Endothelial cell of umbilical vein (primary cell): ENCODE results near the gene OR5AN1. TPM values are rescaled to one million over a fixed set of nuclear protein-coding genes. Genes with fewer than 3 reads are reported as not detected.

Source experiments
- BruUV-seq: library from RNA; stranded (reverse); fragments of 400-500 nt; replicated peaks from 2 replicates; lab custom pipeline; 2021; lab: Mats Ljungman, UMichigan
- CTCF ChIA-PET: fragments of 300-600, 350-600 bp; sonication (Branson Sonifier 250); formaldehyde crosslinking; loops from one replicate; lab custom pipeline; 2021; ENCODE audit warnings: antibody characterized with exemption, inconsistent platforms; lab: Charles Lee
- POLR2A ChIA-PET: fragments of 300-600, 350-600 bp; sonication (Branson Sonifier 250); formaldehyde crosslinking; loops from one replicate; lab custom pipeline; 2021; ENCODE audit warnings: antibody characterized with exemption, inconsistent platforms; lab: Charles Lee
- DNase-seq: peaks from one replicate; pipeline ENCODE4 v3.0.0-alpha.2; 2011; ENCODE audit warnings: low read depth, low spot score
- FAIRE-seq: peaks from 2 replicates; lab custom pipeline; 2011; peaks lifted over from hg19 to GRCh38; lab: Jason Lieb, UNC
- H2AFZ ChIP-seq: 2 replicates; pipeline ENCODE4 v1.6.0; 2012; ENCODE audit warnings: low read depth, low read length, control low read depth, inconsistent platforms
- H3K27ac ChIP-seq: 2 replicates; pipeline ENCODE4 v1.5.1; 2011; ENCODE audit warnings: low read depth, mild to moderate bottlenecking, control low read depth, low read length, moderate library complexity; ENCODE audit not compliant: insufficient read depth
- H3K27me3 ChIP-seq, 2 experiments: 2 replicates each; pipeline versions ENCODE4 v1.6.0 to v1.6.1; 2011; ENCODE audit warnings: low read length in 2 of 2, mixed read lengths in 1 of 2; ENCODE audit not compliant: control insufficient read depth in 2 of 2, insufficient read depth in 2 of 2
- H3K36me3 ChIP-seq, 2 experiments: 2 replicates in 1 of 2; 3 replicates in 1 of 2; pipeline ENCODE4 v1.5.1; 2011; ENCODE audit warnings: low read length in 2 of 2, mild to moderate bottlenecking in 1 of 2, moderate library complexity in 1 of 2; ENCODE audit not compliant: control insufficient read depth in 2 of 2, insufficient read depth in 2 of 2; ENCODE audit errors: extremely low read depth in 1 of 2
- H3K4me1 ChIP-seq: 3 replicates; pipeline ENCODE4 v1.5.1; 2011; ENCODE audit warnings: mild to moderate bottlenecking, low read length; ENCODE audit not compliant: control insufficient read depth, insufficient read depth; ENCODE audit errors: extremely low read depth
- H3K4me2 ChIP-seq: 2 replicates; pipeline ENCODE4 v1.6.1; 2011; ENCODE audit warnings: low read length, control low read depth, mixed read lengths; ENCODE audit not compliant: insufficient read depth
- H3K4me3 ChIP-seq, 3 experiments: fragments of 200-600 bp in 1 of 3; sonication (generic), shearing (Covaris generic) in 1 of 3; replicated peaks in 1 of 3; 2 replicates each; pipeline ENCODE4 v1.5.1; 2011 to 2016; ENCODE audit warnings: control low read depth in 3 of 3, low read length in 3 of 3, mild to moderate bottlenecking in 2 of 3, inconsistent platforms in 1 of 3, low read depth in 1 of 3, moderate library complexity in 1 of 3; ENCODE audit not compliant: insufficient read depth in 1 of 3
- H3K79me2 ChIP-seq: 2 replicates; pipeline ENCODE4 v1.6.0; 2012; ENCODE audit warnings: low read length, inconsistent platforms; ENCODE audit not compliant: control insufficient read depth, insufficient read depth
- H3K9ac ChIP-seq: replicated peaks from 2 replicates; pipeline ENCODE3; 2011; ENCODE audit warnings: low read length, control low read depth; ENCODE audit not compliant: insufficient read depth; ENCODE audit errors: extremely low read depth
- H3K9me1 ChIP-seq: replicated peaks from 3 replicates; pipeline ENCODE4 v1.6.0; 2011; ENCODE audit warnings: mild to moderate bottlenecking, low read length; ENCODE audit not compliant: control insufficient read depth, insufficient read depth; ENCODE audit errors: extremely low read depth
- H3K9me3 ChIP-seq: replicated peaks from 2 replicates; pipeline ENCODE4 v1.5.1; 2012; ENCODE audit warnings: low read length, inconsistent platforms; ENCODE audit not compliant: control insufficient read depth, insufficient read depth
- H4K20me1 ChIP-seq: replicated peaks from 2 replicates; pipeline ENCODE3; 2011; ENCODE audit warnings: mild to moderate bottlenecking, low read length; ENCODE audit not compliant: control insufficient read depth, insufficient read depth; ENCODE audit errors: extremely low read depth
- EZH2 ChIP-seq: IDR thresholded peaks from 2 replicates; pipeline ENCODE4 v1.6.1; 2012; ENCODE audit warnings: borderline replicate concordance, low read depth, mild to moderate bottlenecking, moderate library complexity, low read length, inconsistent platforms; ENCODE audit not compliant: severe bottlenecking
- FOS ChIP-seq: IDR thresholded peaks from 2 replicates; pipeline ENCODE4 v1.6.1; 2011; ENCODE audit warnings: mild to moderate bottlenecking, low read length, moderate library complexity, borderline replicate concordance; ENCODE audit not compliant: insufficient read depth
- GATA2 ChIP-seq: IDR thresholded peaks from 2 replicates; pipeline ENCODE4 v1.7.0; 2011; ENCODE audit warnings: low read depth, mild to moderate bottlenecking, moderate library complexity, mixed read lengths, low read length; ENCODE audit not compliant: insufficient read length, insufficient read depth
- JUN ChIP-seq: IDR thresholded peaks from 2 replicates; pipeline ENCODE4 v1.6.1; 2011; ENCODE audit warnings: borderline replicate concordance, low read depth; ENCODE audit not compliant: insufficient read length, insufficient read depth
- MYC ChIP-seq: IDR thresholded peaks from one replicate; pipeline ENCODE4 v1.6.1; 2011; ENCODE audit warnings: mild to moderate bottlenecking, low read depth, low read length
- POLR2A ChIP-seq: IDR thresholded peaks from 2 replicates; pipeline ENCODE4 v1.6.1; 2012; ENCODE audit warnings: low read depth, mild to moderate bottlenecking, control low read depth, low read length
- POLR2AphosphoS5 ChIP-seq: IDR thresholded peaks from 2 replicates; pipeline ENCODE4 v1.6.1; 2012; ENCODE audit warnings: low read depth, mild to moderate bottlenecking, control low read depth, low read length, moderate library complexity; ENCODE audit not compliant: insufficient read depth
- dilution Hi-C: fragments of 300-500 bp; cut with MboI; formaldehyde crosslinking; loops from one replicate; pipeline ENCODE4 v1.15.0; 2019; ENCODE audit warnings: low sequenced_read_pairs; ENCODE audit not compliant: extremely low pct_ligation_motif_present
- intact Hi-C: fragments of 100-400 bp; cut with micrococcal nuclease; formaldehyde crosslinking; loops from one replicate; pipeline ENCODE4 v1.10.0; 2022
- polyA plus RNA-seq, 4 experiments: library from polyadenylated mRNA; depleted of rRNA in 3 of 4; stranded (reverse) in 3 of 4; unstranded in 1 of 4; fragments of >200 nt; gene quantifications; 2 replicates each; pipeline versions ENCODE4 v1.2.1 to v1.2.3, GENCODE V29; 2011 to 2012; ENCODE audit warnings: missing spikeins in 1 of 4
- total RNA-seq: library from RNA; stranded (reverse); gene quantifications from 2 replicates; pipeline ENCODE4 v1.2.3, GENCODE V29; 2021
- TF ChIP-seq, protein P1 (sequence below): IDR thresholded peaks from 2 replicates; pipeline ENCODE4 v1.6.1; 2011; ENCODE audit not compliant: insufficient read depth, insufficient read length
- TF ChIP-seq, protein P2 (sequence below), 2 donors: IDR thresholded peaks; 1 replicate in 1 of 2; 2 replicates in 1 of 2; pipeline ENCODE4 v1.5.1; 2011; ENCODE audit warnings: low read length in 2 of 2, mild to moderate bottlenecking in 2 of 2, moderate library complexity in 2 of 2, control low read depth in 1 of 2, inconsistent platforms in 1 of 2, low read depth in 1 of 2; ENCODE audit not compliant: insufficient read depth in 1 of 2; ENCODE audit errors: extremely low read depth in 1 of 2

OR5AN1 gene
- total and polyA plus RNA-seq, 2 donors (not counting 3 experiments of a cell fraction or from before 2014, with no cell fraction given): not detected

DNA sequence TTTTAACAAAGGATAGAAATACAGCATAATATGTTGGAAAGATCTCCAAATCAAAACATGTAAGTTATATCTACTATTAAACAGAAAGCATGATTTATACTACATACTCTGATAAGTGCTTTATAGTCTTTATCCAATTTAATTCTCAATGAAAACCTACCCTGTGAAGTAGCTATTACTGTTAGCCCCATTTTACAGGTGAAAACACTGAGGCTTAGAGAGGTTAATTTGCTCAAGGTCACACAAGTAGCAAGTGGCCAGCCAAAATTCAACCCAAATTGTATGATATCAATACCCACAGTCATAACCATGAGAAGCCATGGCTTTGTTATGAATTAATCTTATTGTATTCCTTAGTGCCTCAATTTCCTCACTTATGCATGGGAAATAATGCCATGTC is 675 bp upstream of the OR5AN1 start:
- no peak for TF ChIP-seq GATA2
- TF ChIP-seq JUN: no peak
- no peak for TF ChIP-seq POLR2AphosphoS5
- TF ChIP-seq, protein P1, sequence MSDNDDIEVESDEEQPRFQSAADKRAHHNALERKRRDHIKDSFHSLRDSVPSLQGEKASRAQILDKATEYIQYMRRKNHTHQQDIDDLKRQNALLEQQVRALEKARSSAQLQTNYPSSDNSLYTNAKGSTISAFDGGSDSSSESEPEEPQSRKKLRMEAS: no peak
- no peak for TF ChIP-seq EZH2
- TF ChIP-seq, protein P2, sequence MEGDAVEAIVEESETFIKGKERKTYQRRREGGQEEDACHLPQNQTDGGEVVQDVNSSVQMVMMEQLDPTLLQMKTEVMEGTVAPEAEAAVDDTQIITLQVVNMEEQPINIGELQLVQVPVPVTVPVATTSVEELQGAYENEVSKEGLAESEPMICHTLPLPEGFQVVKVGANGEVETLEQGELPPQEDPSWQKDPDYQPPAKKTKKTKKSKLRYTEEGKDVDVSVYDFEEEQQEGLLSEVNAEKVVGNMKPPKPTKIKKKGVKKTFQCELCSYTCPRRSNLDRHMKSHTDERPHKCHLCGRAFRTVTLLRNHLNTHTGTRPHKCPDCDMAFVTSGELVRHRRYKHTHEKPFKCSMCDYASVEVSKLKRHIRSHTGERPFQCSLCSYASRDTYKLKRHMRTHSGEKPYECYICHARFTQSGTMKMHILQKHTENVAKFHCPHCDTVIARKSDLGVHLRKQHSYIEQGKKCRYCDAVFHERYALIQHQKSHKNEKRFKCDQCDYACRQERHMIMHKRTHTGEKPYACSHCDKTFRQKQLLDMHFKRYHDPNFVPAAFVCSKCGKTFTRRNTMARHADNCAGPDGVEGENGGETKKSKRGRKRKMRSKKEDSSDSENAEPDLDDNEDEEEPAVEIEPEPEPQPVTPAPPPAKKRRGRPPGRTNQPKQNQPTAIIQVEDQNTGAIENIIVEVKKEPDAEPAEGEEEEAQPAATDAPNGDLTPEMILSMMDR (IDR thresholded peaks at IDR 0.05; ENCODE audit: extremely low read depth in 1 of 2, insufficient read depth in 1 of 2, low read depth in 1 of 2, low read length in 2 of 2): no peak
- TF ChIP-seq POLR2A: no peak
- TF ChIP-seq FOS: no peak
- no peak for TF ChIP-seq MYC
- H3K9me1 ChIP-seq: no peaks in the 10 kb centered on the region
- intact Hi-C loops: no loop called here
- H3K4me3 ChIP-seq: no peak overlapping the region
- H3K9me3 ChIP-seq: no peaks in the 10 kb centered on the region
- dilution Hi-C loops: no loop called here
- H3K27me3 ChIP-seq: no peaks in the 10 kb centered on the region
- H3K36me3 ChIP-seq: no peaks in the 10 kb centered on the region
- H2AFZ ChIP-seq: no peak overlapping the region
- BruUV-seq: no TSS peak
- no peaks in the 10 kb centered on the region for H4K20me1 ChIP-seq
- H3K4me2 ChIP-seq: no peak overlapping the region
- no peaks in the 10 kb centered on the region for H3K79me2 ChIP-seq
- H3K9ac ChIP-seq: no peak overlapping the region
- no peaks in the 10 kb centered on the region for H3K4me1 ChIP-seq
- H3K27ac ChIP-seq: no peak overlapping the region
- no peak for FAIRE-seq
- DNase-seq: no peak
- ChIA-PET CTCF (no interaction called here), POLR2A (no interaction called here)
